PC-9 (cell line): Measurements from ENCODE around the gene NAALAD2. TPM values are rescaled to one million over a fixed set of nuclear protein-coding genes. Genes with fewer than 3 reads are reported as not detected.
A peak's percentile ranks its signal among the peaks of the same experiment; 100 is the strongest.
"Not testable (repeated sequence)": the region's sequence is repeated elsewhere in the genome, so short reads cannot be mapped to it uniquely, and the experiment has no call there.

Experiments
- Bru-seq: library from RNA; stranded (reverse); fragments of 400-500 nt; gene quantifications from one replicate; lab custom pipeline; 2021; lab: Mats Ljungman, UMichigan
- BruChase-seq, 2 experiments: library from RNA; stranded (reverse); fragments of 400-500 nt; gene quantifications; one replicate each; lab custom pipeline; 2021; lab: Mats Ljungman, UMichigan
- BruUV-seq: library from RNA; stranded (reverse); fragments of 400-500 nt; replicated peaks from 2 replicates; lab custom pipeline; 2021; lab: Mats Ljungman, UMichigan
- CTCF ChIA-PET: fragments of 300-600 bp; sonication (Branson Sonifier 250); formaldehyde crosslinking; loops from one replicate; lab custom pipeline; 2022; ENCODE audit warnings: antibody characterized with exemption; lab: Charles Lee
- POLR2A ChIA-PET: fragments of 300-600 bp; sonication (Branson Sonifier 250); formaldehyde crosslinking; loops from one replicate; lab custom pipeline; 2022; ENCODE audit warnings: antibody characterized with exemption; ENCODE audit not compliant: unreplicated experiment; lab: Charles Lee
- DNase-seq, 2 experiments: peaks; one replicate each; pipeline versions ENCODE4 v3.0.0 to v3.0.0-alpha.2; 2015 to 2022; ENCODE audit warnings: mixed read lengths in 1 of 2
- H2AFZ ChIP-seq: fragments of 200-600 bp; sonication (generic); 2 replicates; pipeline ENCODE4 v1.8.1; 2017; ENCODE audit warnings: antibody characterized with exemption
- H3F3A ChIP-seq: fragments of 200-600 bp; sonication (generic); 2 replicates; pipeline ENCODE4 v1.8.1; 2017; ENCODE audit warnings: antibody characterized with exemption, mild to moderate bottlenecking, low read depth; ENCODE audit not compliant: insufficient read depth
- H3K27ac ChIP-seq: fragments of 200-600 bp; sonication (generic); 2 replicates; pipeline ENCODE4 v1.6.1; 2016; ENCODE audit warnings: mixed run types
- H3K27me3 ChIP-seq: fragments of 200-600 bp; sonication (generic); 2 replicates; pipeline ENCODE4 v1.6.1; 2016; ENCODE audit warnings: low read depth, mixed run types; ENCODE audit not compliant: insufficient read depth
- H3K36me3 ChIP-seq: fragments of 200-600 bp; sonication (generic); 2 replicates; pipeline ENCODE4 v1.6.1; 2016; ENCODE audit warnings: low read depth, mixed run types
- H3K4me1 ChIP-seq: fragments of 200-600 bp; sonication (generic); replicated peaks from 2 replicates; pipeline ENCODE4 v1.6.1; 2016; ENCODE audit warnings: mixed run types; ENCODE audit not compliant: insufficient read depth
- H3K4me2 ChIP-seq: fragments of 200-600 bp; sonication (generic); 2 replicates; pipeline ENCODE4 v1.6.1; 2017; ENCODE audit warnings: mixed run types
- H3K4me3 ChIP-seq: fragments of 200-600 bp; sonication (generic); 2 replicates; pipeline ENCODE4 v1.6.1; 2016; ENCODE audit warnings: mixed run types
- H3K79me2 ChIP-seq: fragments of 200-600 bp; sonication (generic); 2 replicates; pipeline ENCODE4 v1.6.1; 2017; ENCODE audit warnings: low read depth, mixed run types
- H3K9me2 ChIP-seq: fragments of 200-600 bp; sonication (generic); 2 replicates; pipeline ENCODE4 v1.8.1; 2017; ENCODE audit warnings: mild to moderate bottlenecking; ENCODE audit not compliant: insufficient read depth
- H3K9me3 ChIP-seq: fragments of 200-600 bp; sonication (generic); 2 replicates; pipeline ENCODE4 v1.8.1; 2016; ENCODE audit warnings: low read depth; ENCODE audit not compliant: insufficient read depth
- H4K20me1 ChIP-seq: fragments of 200-600 bp; sonication (generic); 2 replicates; pipeline ENCODE4 v1.8.1; 2017; ENCODE audit not compliant: insufficient read depth
- CTCF ChIP-seq: fragments of 200-600 bp; sonication (generic); conservative IDR thresholded peaks from 2 replicates; pipeline ENCODE4 v1.6.1; 2017; ENCODE audit warnings: mixed run types, antibody characterized with exemption, mild to moderate bottlenecking, moderate library complexity
- EZH2 ChIP-seq: fragments of 200-600 bp; sonication (generic); IDR thresholded peaks from 2 replicates; pipeline ENCODE4 v1.8.0; 2017; ENCODE audit warnings: antibody characterized with exemption, low read depth
- intact Hi-C: fragments of 100-400 bp; cut with micrococcal nuclease; formaldehyde crosslinking; loops from one replicate; pipeline ENCODE4 v1.10.0; 2022; ENCODE audit not compliant: unreplicated experiment
- long read RNA-seq: library from polyadenylated mRNA; stranded (forward); transcript quantifications from one replicate; pipeline ENCODE4 v2.0.0, GENCODE V29; 2022
- total RNA-seq: library from RNA; stranded (reverse); gene quantifications from 2 replicates; pipeline ENCODE4 v1.2.3, GENCODE V29; 2021

Gene NAALAD2
- total RNA-seq (not detected in 2 replicates), Bru-seq, nascent RNA (percentile 5 among the genes with signal in this experiment), BruChase-seq, experiment 1, labeled RNA remaining after a 2-hour chase (percentile 4 among the genes with signal in this experiment), BruChase-seq, experiment 2, labeled RNA remaining after a 6-hour chase (not detected)
- long read RNA-seq, result 0 reads

DNA sequence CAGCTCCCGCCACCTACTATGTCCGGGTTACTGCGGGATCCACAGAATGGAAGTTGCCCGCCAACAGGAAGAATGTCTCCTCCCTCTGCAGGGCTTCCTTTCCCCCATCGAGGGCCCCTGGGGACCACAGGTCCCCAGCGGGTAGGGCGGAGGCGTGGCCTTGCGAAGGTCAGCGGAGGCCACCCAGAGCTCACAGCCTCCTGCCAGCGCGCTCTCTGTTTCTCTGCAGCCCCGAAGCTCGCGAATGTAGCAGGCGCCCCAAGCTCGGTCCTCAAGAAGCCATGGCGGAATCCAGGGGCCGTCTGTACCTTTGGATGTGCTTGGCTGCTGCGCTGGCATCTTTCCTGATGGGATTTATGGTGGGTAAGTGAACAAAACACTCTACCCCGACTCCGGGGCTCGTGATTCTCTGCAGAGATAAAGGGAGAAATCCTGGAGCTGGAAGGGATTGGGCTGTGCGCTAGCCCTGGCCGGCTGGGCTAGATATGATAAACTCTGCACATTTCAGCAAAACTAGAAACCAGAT, at the start of gene NAALAD2:
Gene NAALAD2, plus strand, starts transcription at position 186 of the 526 bp plus-strand sequence. Its CDS starts 96 bp downstream, at position 282.
- Histone ChIP-seq H3K36me3 (no peaks in the 10 kb centered on the region), H3K4me3 (peak within 1 kb of the TSS; percentile 37; the same call in 1 of the 2 replicates), H3K9me3 (no peaks in the 10 kb centered on the region), H3K79me2 (no peaks in the 10 kb centered on the region), H2AFZ (peak within 1 kb of the TSS; percentile 58; the same call in 1 of the 2 replicates), H3K4me1 (0 out of 2 replicates have a peak, but pooled peaks cover 6% of the 10 kb centered on the region), H3K4me2 (peak within 1 kb of the TSS; percentile 64), H3K9me2 (no peaks in the 10 kb centered on the region; the same call in 1 of the 2 replicates), H3F3A (no peaks in the 10 kb centered on the region), H3K27me3 (no peaks in the 10 kb centered on the region), H4K20me1 (no peaks in the 10 kb centered on the region), H3K27ac (no peak within 1 kb of the TSS)
- intact Hi-C loops, result no loop called here
- ChIA-PET CTCF (no interaction called here), POLR2A (interaction anchor here (0.6 kb wide), 1 partner anchor 61 kb away, joined by 3 read pairs; no protein-coding TSS in a partner anchor)
- no TSS peak for BruUV-seq
- TF ChIP-seq CTCF (no peak), EZH2 (no peak)
- peak in 1 of 2 experiments; percentile 7 for DNase-seq

GRCh38 chr11:90085650-90086049, 48.8 kb upstream of the NAALAD2 start, which contains the start of gene UBTFL1:
Gene UBTFL1 (plus strand): TSS chr11:90085950. CDS start chr11:90085950, 0 bp downstream.
- DNase-seq, H3K4me1 ChIP-seq, intact Hi-C loops, H3F3A ChIP-seq, POLR2A ChIA-PET, H4K20me1 ChIP-seq, H3K79me2 ChIP-seq, H3K4me2 ChIP-seq, H3K27ac ChIP-seq, H3K36me3 ChIP-seq, H3K9me3 ChIP-seq, H3K4me3 ChIP-seq, BruUV-seq, H3K9me2 ChIP-seq, CTCF ChIA-PET, H3K27me3 ChIP-seq, H2AFZ ChIP-seq: not testable (repeated sequence)

- DNase-seq, H3K4me3 ChIP-seq: not testable (repeated sequence)
These were observed 45.7 kb upstream of the NAALAD2 start for GRCh38 chr11:90088731-90089130.

DNA sequence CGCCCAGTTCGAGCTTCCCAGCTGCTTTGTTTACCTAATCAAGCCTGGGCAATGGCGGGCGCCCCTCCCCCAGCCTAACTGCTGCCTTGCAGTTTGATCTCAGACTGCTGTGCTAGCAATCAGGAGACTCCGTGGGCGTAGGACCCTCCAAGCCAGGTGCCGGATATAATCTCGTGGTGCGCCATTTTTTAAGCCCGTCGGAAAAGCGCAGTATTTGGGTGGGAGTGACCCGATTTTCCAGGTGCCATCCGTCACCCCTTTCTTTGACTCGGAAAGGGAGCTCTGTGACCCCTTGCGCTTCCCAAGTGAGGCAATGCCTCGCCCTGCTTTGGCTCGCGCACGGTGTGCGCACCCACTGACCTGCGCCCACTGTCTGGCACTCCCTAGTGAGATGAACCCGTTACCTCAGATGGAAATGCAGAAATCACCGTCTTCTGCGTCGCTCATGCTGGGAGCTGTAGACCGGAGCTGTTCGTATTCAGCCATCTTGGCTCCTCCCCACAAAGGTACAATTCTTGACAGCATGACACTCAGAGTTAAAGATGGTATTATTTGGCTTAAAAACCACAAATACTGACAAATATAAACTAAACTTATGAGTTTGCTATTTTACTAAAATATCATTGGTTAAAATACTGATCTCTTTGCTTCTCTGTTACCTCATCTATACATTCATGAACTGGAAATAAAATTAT, 39.1 kb upstream of the NAALAD2 start:
- BruUV-seq, H3K4me3 ChIP-seq, H3K27me3 ChIP-seq, H3K36me3 ChIP-seq, H4K20me1 ChIP-seq, H3K9me3 ChIP-seq, H3K79me2 ChIP-seq, H3K9me2 ChIP-seq, CTCF ChIA-PET, H3K4me2 ChIP-seq, H3K27ac ChIP-seq, POLR2A ChIA-PET, H3F3A ChIP-seq, DNase-seq, intact Hi-C loops, H2AFZ ChIP-seq, H3K4me1 ChIP-seq: not testable (repeated sequence)

More at GRCh38 chr11:90088731-90089130, 45.7 kb upstream of the NAALAD2 start:
- BruUV-seq, intact Hi-C loops, H3K27me3 ChIP-seq, H3K9me3 ChIP-seq, H3K27ac ChIP-seq, POLR2A ChIA-PET, H3K79me2 ChIP-seq, H3F3A ChIP-seq, H3K4me2 ChIP-seq, H4K20me1 ChIP-seq, H3K4me1 ChIP-seq, H3K9me2 ChIP-seq, H3K36me3 ChIP-seq, H2AFZ ChIP-seq, CTCF ChIA-PET: not testable (repeated sequence)

DNA sequence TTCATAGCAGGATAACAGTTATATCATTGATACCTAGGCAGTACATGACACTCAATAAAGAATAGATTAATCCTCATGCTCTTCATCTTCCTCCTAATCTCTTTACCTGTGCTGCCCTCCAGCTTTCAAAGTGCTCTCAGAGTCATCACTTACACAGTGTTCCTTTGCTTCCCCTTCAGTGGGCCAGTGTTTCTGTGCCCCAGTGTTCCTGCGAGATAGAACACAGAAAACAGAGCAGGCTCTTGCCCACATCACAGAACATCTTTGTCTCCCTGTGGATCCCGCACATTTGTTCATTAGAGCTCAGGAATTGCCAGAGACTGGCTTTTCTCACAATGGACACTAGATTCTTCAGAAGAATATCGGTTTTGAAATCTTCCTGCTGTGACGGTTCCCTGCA, 36.2 kb upstream of the NAALAD2 start:
- POLR2A ChIA-PET, result not testable (repeated sequence)

More for the DNA sequence above, 36.2 kb upstream of the NAALAD2 start:
- H3K27ac ChIP-seq, H3K4me3 ChIP-seq, H3K4me1 ChIP-seq, H3K4me2 ChIP-seq, H3K79me2 ChIP-seq, H3F3A ChIP-seq, H2AFZ ChIP-seq, H4K20me1 ChIP-seq, H3K9me3 ChIP-seq, BruUV-seq, DNase-seq, intact Hi-C loops, CTCF ChIA-PET, H3K36me3 ChIP-seq, H3K27me3 ChIP-seq, H3K9me2 ChIP-seq: not testable (repeated sequence)
